ENCODE measurements around the gene SPG7.

DNA sequence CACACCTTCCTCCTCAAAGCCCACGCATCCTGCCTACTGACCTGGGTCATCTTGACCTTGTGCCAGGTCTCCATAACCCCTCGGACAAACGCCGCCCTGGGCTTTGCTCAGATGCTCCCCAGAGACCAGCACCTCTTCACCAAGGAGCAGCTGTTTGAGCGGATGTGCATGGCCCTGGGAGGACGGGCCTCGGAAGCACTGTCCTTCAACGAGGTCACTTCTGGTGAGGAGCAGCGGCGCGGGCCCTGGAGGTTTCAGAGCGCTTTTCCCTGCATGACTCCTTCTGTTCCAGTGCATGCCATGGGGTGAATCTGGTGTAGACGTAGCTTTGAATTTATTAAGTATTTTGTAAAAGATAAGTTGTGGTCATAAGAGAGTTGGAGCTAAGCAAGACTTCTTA is 44.7 kb downstream of the SPG7 start:
- TF ChIP-seq, protein P1, sequence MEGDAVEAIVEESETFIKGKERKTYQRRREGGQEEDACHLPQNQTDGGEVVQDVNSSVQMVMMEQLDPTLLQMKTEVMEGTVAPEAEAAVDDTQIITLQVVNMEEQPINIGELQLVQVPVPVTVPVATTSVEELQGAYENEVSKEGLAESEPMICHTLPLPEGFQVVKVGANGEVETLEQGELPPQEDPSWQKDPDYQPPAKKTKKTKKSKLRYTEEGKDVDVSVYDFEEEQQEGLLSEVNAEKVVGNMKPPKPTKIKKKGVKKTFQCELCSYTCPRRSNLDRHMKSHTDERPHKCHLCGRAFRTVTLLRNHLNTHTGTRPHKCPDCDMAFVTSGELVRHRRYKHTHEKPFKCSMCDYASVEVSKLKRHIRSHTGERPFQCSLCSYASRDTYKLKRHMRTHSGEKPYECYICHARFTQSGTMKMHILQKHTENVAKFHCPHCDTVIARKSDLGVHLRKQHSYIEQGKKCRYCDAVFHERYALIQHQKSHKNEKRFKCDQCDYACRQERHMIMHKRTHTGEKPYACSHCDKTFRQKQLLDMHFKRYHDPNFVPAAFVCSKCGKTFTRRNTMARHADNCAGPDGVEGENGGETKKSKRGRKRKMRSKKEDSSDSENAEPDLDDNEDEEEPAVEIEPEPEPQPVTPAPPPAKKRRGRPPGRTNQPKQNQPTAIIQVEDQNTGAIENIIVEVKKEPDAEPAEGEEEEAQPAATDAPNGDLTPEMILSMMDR (IDR thresholded peaks at IDR 0.05) = no peak
- no peak for TF ChIP-seq POLR2A (IDR thresholded peaks at IDR 0.05)
